HG03135 (cell line): ENCODE measurements around the gene CCDC38.

Experiments used
- ATAC-seq: cut with Tn5 transposase; IDR thresholded peaks from one replicate; pipeline ENCODE4 v1.9.1; 2021; ENCODE audit warnings: mild to moderate bottlenecking, moderate library complexity; ENCODE audit not compliant: unreplicated experiment

Gene CCDC38

DNA sequence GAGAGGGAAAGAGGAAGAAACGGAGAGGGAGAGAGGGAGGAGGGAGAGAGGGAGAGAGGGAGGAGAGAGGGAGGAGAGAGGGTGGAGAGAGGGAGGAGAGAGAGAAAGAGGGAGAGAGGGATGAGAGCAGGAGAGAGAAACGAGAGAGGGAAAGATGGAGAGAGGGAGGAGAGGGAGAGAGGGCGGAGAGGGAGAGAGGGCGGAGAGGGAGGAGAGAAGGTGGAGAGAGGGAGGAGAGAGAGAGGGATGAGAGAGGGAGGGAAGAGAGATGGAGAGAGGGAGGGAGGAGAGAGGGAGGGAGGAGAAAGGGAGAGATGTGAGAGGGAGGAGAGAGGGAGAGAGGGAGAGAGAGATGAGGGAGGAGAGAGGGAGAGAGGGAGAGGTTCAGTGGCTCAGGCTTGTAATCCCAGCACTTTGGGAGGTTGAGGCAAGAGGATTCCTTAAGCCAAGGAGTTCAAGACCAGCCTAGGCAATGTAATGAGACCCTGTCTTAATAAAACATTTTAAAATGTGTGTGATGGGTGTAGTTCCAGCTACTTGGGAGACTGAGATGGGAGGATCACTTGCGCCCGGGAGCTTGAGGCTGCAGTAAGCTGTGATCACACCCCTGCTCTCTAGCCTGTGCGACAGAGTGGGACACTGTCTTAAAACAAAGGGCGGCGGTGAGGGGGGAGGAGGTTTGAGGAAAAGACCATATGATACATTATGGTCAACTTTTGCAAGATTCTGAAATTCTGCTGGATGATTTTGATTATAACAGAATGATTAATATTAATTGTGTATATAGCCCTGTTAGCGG is 105.0 kb downstream of the CCDC38 start:
- ATAC-seq = no peak

DNA sequence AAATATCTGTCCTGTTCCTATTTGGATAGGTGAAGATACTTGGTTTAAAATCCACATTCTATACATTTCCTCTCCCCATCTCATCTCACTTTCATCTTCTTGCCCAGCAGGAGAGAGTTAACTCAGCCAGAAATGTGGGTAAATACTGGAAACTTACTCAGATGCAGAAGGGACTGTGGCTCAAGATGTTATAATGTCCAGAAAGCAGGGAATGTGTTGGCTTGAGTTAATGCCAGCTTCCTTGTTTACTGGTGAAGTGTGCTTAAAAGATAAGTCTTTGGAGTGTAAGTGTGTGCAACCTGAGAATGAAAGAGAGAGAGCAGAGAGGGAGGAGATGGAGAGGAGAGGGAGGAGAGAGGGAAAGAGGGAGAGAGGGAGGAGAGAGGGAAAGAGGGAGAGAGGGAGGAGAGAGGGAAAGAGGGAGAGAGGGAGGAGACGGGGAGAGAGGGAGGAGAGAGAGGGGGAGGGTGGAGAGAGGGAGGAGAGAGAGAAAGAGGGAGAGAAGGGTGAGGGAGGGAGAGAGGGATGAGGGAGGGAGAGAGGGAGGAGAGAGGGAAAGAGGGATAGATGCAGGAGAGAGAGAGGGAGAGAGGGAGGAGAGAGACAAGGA is 105.7 kb downstream of the CCDC38 start:
- no peak for ATAC-seq

- no peak for ATAC-seq
Observed at GRCh38 chr12:95836185-95836609, 106.2 kb downstream of the CCDC38 start.

- ATAC-seq = no peak
Observed at GRCh38 chr12:95834572-95834971, 107.8 kb downstream of the CCDC38 start.

DNA sequence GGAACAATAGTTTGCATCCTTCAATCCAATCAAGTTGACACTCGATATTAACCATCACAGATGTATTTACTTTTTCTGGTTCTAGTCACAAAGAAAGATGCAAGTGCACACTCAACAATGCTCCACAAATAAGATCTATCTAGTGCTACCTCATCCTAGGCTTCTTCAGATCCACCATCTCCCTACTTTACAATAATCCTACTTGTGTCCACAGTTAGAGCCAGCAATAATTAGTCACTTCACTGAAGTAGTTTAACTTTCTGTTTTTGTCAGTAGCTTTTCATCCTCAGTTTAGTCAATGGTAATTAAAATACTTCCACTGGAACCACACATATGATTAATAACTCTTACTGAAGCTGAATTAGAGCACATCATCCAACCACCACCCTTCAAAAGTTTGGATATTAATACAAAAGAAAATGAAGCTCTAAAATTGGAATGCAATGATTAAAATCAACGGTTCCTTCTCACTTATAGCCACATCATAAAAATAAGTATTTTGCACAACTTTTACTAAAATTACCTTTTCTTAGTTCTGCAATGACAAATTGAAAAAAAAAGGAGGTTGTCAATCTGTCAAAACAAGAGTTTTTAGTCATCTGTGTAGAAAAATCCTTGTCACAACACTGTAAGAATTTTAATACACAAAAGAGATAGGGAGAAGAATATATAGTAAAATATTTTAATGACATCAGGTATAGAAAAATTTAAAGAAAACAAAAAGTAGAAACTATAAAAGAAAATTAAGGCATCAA is 111.9 kb downstream of the CCDC38 start:
- no peak for ATAC-seq

DNA sequence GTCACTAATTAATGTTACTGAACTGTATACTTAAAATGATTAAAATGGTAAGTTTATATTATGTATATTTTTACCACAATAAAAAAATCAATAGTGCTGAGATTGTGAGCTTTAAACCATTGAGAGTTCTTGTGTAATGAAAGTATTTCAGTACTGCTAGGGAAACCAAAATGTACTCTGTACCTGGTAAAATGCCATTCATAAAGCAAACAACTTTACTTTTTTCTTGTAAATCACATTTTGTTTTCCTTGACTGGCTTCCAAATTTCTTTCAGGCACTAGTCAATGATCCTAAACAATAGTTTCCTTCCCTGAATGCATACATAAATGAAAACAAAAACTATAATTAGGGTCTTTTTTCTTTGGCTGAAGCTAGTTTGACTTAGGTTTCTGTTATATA is 113.0 kb downstream of the CCDC38 start:
- no peak for ATAC-seq

DNA sequence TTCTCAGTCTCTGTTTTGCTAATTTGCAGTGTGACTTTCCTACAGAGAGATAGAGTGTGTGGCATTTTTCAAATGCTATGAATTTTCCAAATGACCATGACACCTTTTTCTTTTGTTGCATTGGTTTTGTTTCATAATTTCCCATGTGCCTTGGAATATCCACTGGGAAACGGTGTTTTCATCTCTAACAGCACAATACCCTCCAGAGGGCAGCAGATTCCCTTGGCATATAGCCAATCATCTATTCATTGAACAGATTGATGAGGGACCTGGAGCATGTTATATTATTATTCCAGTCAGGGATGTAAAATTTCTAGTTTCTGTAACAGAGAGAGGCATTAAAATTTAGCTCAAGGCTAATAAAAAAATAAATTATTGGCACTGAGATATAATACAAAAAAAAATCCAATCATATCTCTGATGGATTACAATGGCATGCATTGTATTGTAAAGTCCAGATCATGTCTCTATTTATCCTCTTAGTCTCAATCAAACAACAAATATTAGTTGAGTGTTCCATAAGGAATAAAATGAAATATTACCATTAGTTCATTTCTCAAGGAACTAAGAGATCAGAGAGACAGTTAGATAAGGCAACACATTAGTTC is 122.2 kb downstream of the CCDC38 start:
- ATAC-seq = no peak
